NK-92 (cell line): ENCODE results near the gene MED22.
"Not testable (repeated sequence)": the region's sequence is repeated elsewhere in the genome, so short reads cannot be mapped to it uniquely, and the experiment has no call there.

ENCODE experiments used
- DNase-seq: peaks from one replicate; lab custom pipeline; 2025; ENCODE audit not compliant: unreplicated experiment; lab: John Stamatoyannopoulos, UW

The MED22 gene

GRCh38 chr9:133307301-133307700, 40.6 kb downstream of the MED22 start:
- no peak for DNase-seq

- no peak for DNase-seq
Measured at GRCh38 chr9:133306242-133307204, 41.4 kb downstream of the MED22 start.

- no peak for DNase-seq
Measured at GRCh38 chr9:133305731-133306130, 42.2 kb downstream of the MED22 start.

- no peak for DNase-seq
Measured at GRCh38 chr9:133304477-133305377, 43.2 kb downstream of the MED22 start.

- DNase-seq = no peak
Measured at GRCh38 chr9:133304158-133304470, 43.8 kb downstream of the MED22 start.

GRCh38 chr9:133303266-133304157, 44.4 kb downstream of the MED22 start:
- DNase-seq = no peak

GRCh38 chr9:133301253-133302230, 46.4 kb downstream of the MED22 start:
- DNase-seq = no peak

- DNase-seq = not testable (repeated sequence)
Measured at GRCh38 chr9:133299996-133300395, 47.9 kb downstream of the MED22 start.

GRCh38 chr9:133294257-133294656, 53.7 kb downstream of the MED22 start:
- DNase-seq = no peak

GRCh38 chr9:133290751-133291302, 57.1 kb downstream of the MED22 start:
- no peak for DNase-seq
